GM23338 (cell line): ENCODE data around the gene OR6A2. TPM values are rescaled to one million over a fixed set of nuclear protein-coding genes. Genes with fewer than 3 reads are reported as not detected.

Experiments
- CTCF ChIP-seq, 2 experiments: fragments of 200-600 bp in 1 of 2; sonication (generic) in 1 of 2; conservative IDR thresholded peaks; 2 replicates each; pipeline versions ENCODE4 v1.5.1 to v1.6.1; 2016 to 2017; ENCODE audit warnings: antibody characterized with exemption in 2 of 2, low read depth in 2 of 2, mild to moderate bottlenecking in 2 of 2, moderate library complexity in 1 of 2
- polyA plus RNA-seq: library from polyadenylated mRNA; unstranded; fragments of >200 nt; fragmentation: Nextera tagmentation; extraction: Ambion mirVana; gene quantifications from 2 replicates; pipeline ENCODE4 v1.2.1, GENCODE V29; 2016
- total RNA-seq: library from RNA; depleted of rRNA; stranded (reverse); fragments of >200 nt; shearing (Covaris generic); gene quantifications from 2 replicates; pipeline ENCODE4 v1.2.3, GENCODE V29; 2014; rRNA removed

The OR6A2 gene
- total and polyA plus RNA-seq, 2 experiments from 2014 or later, result 0.06 to 0.97 TPM

DNA sequence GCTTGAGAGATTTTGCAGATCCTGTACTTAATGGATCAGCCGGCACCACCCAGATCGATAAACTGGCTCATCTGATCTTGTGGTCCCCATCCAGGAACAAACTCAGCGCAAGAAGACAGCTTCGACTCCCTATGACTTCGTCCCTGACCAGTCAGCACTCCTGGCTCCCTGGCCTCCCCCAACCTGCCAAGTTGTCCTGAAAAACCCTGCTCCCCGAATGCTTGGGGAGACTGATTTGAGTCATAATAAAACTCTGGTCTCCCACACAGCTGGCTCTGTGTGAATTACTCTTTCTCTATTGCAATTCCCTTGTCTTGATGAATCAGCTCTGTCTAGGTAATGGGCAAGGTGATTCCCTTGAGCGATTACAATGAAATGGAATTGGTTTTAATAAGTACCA is 57.2 kb downstream of the OR6A2 start (continued):
- TF ChIP-seq CTCF (conservative IDR thresholded peaks at IDR 0.05; ENCODE audit: low read depth in 2 of 2), result no peak

Other genes with a start within 250 kb of the OR6A2 start
- gene RRP8, start 196.1 kb downstream of the OR6A2 start, total RNA-seq, result 7.4 and 9.8 TPM in 2 replicates
- gene RRP8, start 196.1 kb downstream of the OR6A2 start, polyA plus RNA-seq, result 13.5 and 13.7 TPM in 2 replicates
- 75.1 and 91.0 TPM in 2 replicates for gene ILK, start 195.9 kb downstream of the OR6A2 start, total RNA-seq
- gene ILK, start 195.9 kb downstream of the OR6A2 start, polyA plus RNA-seq, result 62.6 and 64.5 TPM in 2 replicates
- gene TAF10, start 187.5 kb downstream of the OR6A2 start, total RNA-seq, result 102 and 108 TPM in 2 replicates
- gene TAF10, start 187.5 kb downstream of the OR6A2 start, polyA plus RNA-seq, result 253 and 277 TPM in 2 replicates
- 49.7 and 73.5 TPM in 2 replicates for gene TPP1, start 180.3 kb downstream of the OR6A2 start, total RNA-seq
- 18.7 and 21.7 TPM in 2 replicates for gene TPP1, start 180.3 kb downstream of the OR6A2 start, polyA plus RNA-seq
- gene DCHS1, start 143.9 kb downstream of the OR6A2 start, total RNA-seq, result 16.5 and 20.7 TPM in 2 replicates
- 1.9 and 2.3 TPM in 2 replicates for gene DCHS1, start 143.9 kb downstream of the OR6A2 start, polyA plus RNA-seq
- 26.7 and 53.8 TPM in 2 replicates for gene MRPL17, start 116.3 kb downstream of the OR6A2 start, total RNA-seq
- 81.8 and 85.5 TPM in 2 replicates for gene MRPL17, start 116.3 kb downstream of the OR6A2 start, polyA plus RNA-seq
- 0.31 and 0.45 TPM in 2 replicates for gene OR2AG2, start 27.7 kb downstream of the OR6A2 start, total RNA-seq
- 0.11 and 0.26 TPM in 2 replicates for gene OR2AG2, start 27.7 kb downstream of the OR6A2 start, polyA plus RNA-seq
- gene OR2AG1, start 16.7 kb downstream of the OR6A2 start, total RNA-seq, result 0.04 TPM in 1 of 2 replicates, not detected in the other
- 0.07 and 0.16 TPM in 2 replicates for gene OR2AG1, start 16.7 kb downstream of the OR6A2 start, polyA plus RNA-seq
- not detected in 2 replicates for gene OR10A5, start 46.0 kb upstream of the OR6A2 start, total RNA-seq
- 0.37 TPM in 1 of 2 replicates, not detected in the other for gene OR10A5, start 46.0 kb upstream of the OR6A2 start, polyA plus RNA-seq
- gene OR10A2, start 63.4 kb upstream of the OR6A2 start, total RNA-seq, result not detected in 2 replicates
- gene OR10A2, start 63.4 kb upstream of the OR6A2 start, polyA plus RNA-seq, result 0.14 and 0.27 TPM in 2 replicates
- not detected in 2 replicates for gene OR10A4, start 76.9 kb upstream of the OR6A2 start, total RNA-seq
- gene OR10A4, start 76.9 kb upstream of the OR6A2 start, polyA plus RNA-seq, result 0.21 TPM in 1 of 2 replicates, not detected in the other
- gene OR2D2, start 92.8 kb upstream of the OR6A2 start, total RNA-seq, result 0.24 and 1.3 TPM in 2 replicates
- gene OR2D2, start 92.8 kb upstream of the OR6A2 start, polyA plus RNA-seq, result 0.24 TPM in 1 of 2 replicates, not detected in the other
- gene OR2D3, start 121.3 kb upstream of the OR6A2 start, total RNA-seq, result not detected in 2 replicates
- gene OR2D3, start 121.3 kb upstream of the OR6A2 start, polyA plus RNA-seq, result 0.21 and 0.65 TPM in 2 replicates
- gene ZNF215, start 126.7 kb upstream of the OR6A2 start, total RNA-seq, result 18.8 and 20.8 TPM in 2 replicates
- 17.3 and 17.6 TPM in 2 replicates for gene ZNF215, start 126.7 kb upstream of the OR6A2 start, polyA plus RNA-seq
- gene ZNF214, start 220.7 kb upstream of the OR6A2 start, total RNA-seq, result 4.3 and 6.1 TPM in 2 replicates
- gene ZNF214, start 220.7 kb upstream of the OR6A2 start, polyA plus RNA-seq, result 2.2 and 2.4 TPM in 2 replicates
- 0.10 TPM in 1 of 2 replicates, not detected in the other for gene NLRP14, start 220.8 kb upstream of the OR6A2 start, total RNA-seq
- gene NLRP14, start 220.8 kb upstream of the OR6A2 start, polyA plus RNA-seq, result 0.14 TPM in 1 of 2 replicates, not detected in the other